Natural killer cell treated with Interleukin-12 subunit alpha and Interleukin-12 subunit beta and Interleukin-15 and Interleukin-18, amount 100 ng/mL, for 72 hours (primary cell): ENCODE data around the gene OR4D2. TPM values are rescaled to one million over a fixed set of nuclear protein-coding genes. Genes with fewer than 3 reads are reported as not detected.

Experiments used
- ATAC-seq, 2 donors: fragments of 150-1000 bp; cut with Tn5 transposase in 1 of 2; sonication (Bioruptor Pico), chemical (Tn5 transposase) in 1 of 2; 2 replicates each; pipeline ENCODE4 v1.10.0; 2021
- DNase-seq: peaks from one replicate; pipeline ENCODE4 v3.0.0; 2022; ENCODE audit warnings: low spot score
- H3K27ac Mint-ChIP-seq, 2 donors: 1 replicate in 1 of 2; 2 replicates in 1 of 2; pipeline ENCODE4 v1.8.0; 2022; ENCODE audit warnings: mixed read lengths in 2 of 2, mild to moderate bottlenecking in 1 of 2, moderate library complexity in 1 of 2
- H3K27me3 Mint-ChIP-seq, 2 donors: 1 replicate in 1 of 2; 2 replicates in 1 of 2; pipeline ENCODE4 v1.8.0; 2022; ENCODE audit warnings: mixed read lengths in 2 of 2
- H3K36me3 Mint-ChIP-seq: one replicate; pipeline ENCODE4 v1.8.0; 2022; ENCODE audit warnings: mixed read lengths
- H3K4me1 Mint-ChIP-seq, 2 donors: 1 replicate in 1 of 2; 2 replicates in 1 of 2; pipeline ENCODE4 v1.8.0; 2022; ENCODE audit warnings: low read depth in 2 of 2, mixed read lengths in 2 of 2, mild to moderate bottlenecking in 1 of 2
- H3K4me3 Mint-ChIP-seq: one replicate; pipeline ENCODE4 v1.8.0; 2022; ENCODE audit warnings: mixed read lengths
- H3K9me3 Mint-ChIP-seq: 2 replicates; pipeline ENCODE4 v1.8.0; 2022; ENCODE audit warnings: mixed read lengths
- total RNA-seq, 2 donors: library from RNA; stranded (reverse); gene quantifications; one replicate each; pipeline ENCODE4 v1.2.3, GENCODE V29; 2022

OR4D2 gene
- total RNA-seq, 2 donors from 2014 or later = not detected

GRCh38 chr17:58184986-58185761 is 18.4 kb downstream of the OR4D2 start:
- Mint-ChIP-seq H3K27me3 (peaks cover 7 to 12% of the 10 kb centered on the region in 2 donors), H3K4me3 (no peak overlapping the region), H3K27ac (no peak overlapping the region), H3K9me3 (no peaks in the 10 kb centered on the region), H3K36me3 (no peaks in the 10 kb centered on the region), H3K4me1 (peaks cover 0 to 8% of the 10 kb centered on the region in 2 donors)
- DNase-seq (no peak), ATAC-seq (peak in 1 of 2 donors; percentile 34)

GRCh38 chr17:58186591-58186990 is 19.8 kb downstream of the OR4D2 start:
- DNase-seq = no peak
- ATAC-seq = no peak
- Mint-ChIP-seq H3K4me1 (peaks cover 0 to 8% of the 10 kb centered on the region in 2 donors), H3K4me3 (no peak overlapping the region), H3K36me3 (no peaks in the 10 kb centered on the region), H3K27me3 (peaks cover 7 to 12% of the 10 kb centered on the region in 2 donors), H3K9me3 (no peaks in the 10 kb centered on the region), H3K27ac (no peak overlapping the region)

- H3K4me3 Mint-ChIP-seq = no peak overlapping the region
- peaks cover 7 to 12% of the 10 kb centered on the region in 2 donors for H3K27me3 Mint-ChIP-seq
- H3K4me1 Mint-ChIP-seq = peaks cover 0 to 8% of the 10 kb centered on the region in 2 donors
- ATAC-seq (no peak), DNase-seq (no peak)
- no peaks in the 10 kb centered on the region for H3K9me3 Mint-ChIP-seq
- H3K27ac Mint-ChIP-seq = no peak overlapping the region
- no peaks in the 10 kb centered on the region for H3K36me3 Mint-ChIP-seq
These were observed 20.3 kb downstream of the OR4D2 start for GRCh38 chr17:58187063-58187462.

- Mint-ChIP-seq H3K4me1 (peaks cover 0 to 8% of the 10 kb centered on the region in 2 donors), H3K9me3 (no peaks in the 10 kb centered on the region), H3K27ac (no peak overlapping the region), H3K27me3 (peaks cover 7 to 12% of the 10 kb centered on the region in 2 donors), H3K36me3 (no peaks in the 10 kb centered on the region), H3K4me3 (no peak overlapping the region)
- no peak for DNase-seq
- no peak for ATAC-seq
These were observed 20.9 kb downstream of the OR4D2 start for GRCh38 chr17:58187675-58188074.

- Mint-ChIP-seq H3K27ac (no peak overlapping the region), H3K9me3 (no peaks in the 10 kb centered on the region), H3K36me3 (no peaks in the 10 kb centered on the region), H3K27me3 (peaks cover 7 to 12% of the 10 kb centered on the region in 2 donors), H3K4me1 (peaks cover 0 to 8% of the 10 kb centered on the region in 2 donors), H3K4me3 (no peak overlapping the region)
- DNase-seq (no peak), ATAC-seq (no peak)
These were observed 22.8 kb downstream of the OR4D2 start for GRCh38 chr17:58189436-58190146.

GRCh38 chr17:58191241-58191896 is 24.6 kb downstream of the OR4D2 start:
- Mint-ChIP-seq H3K27me3 (peaks cover 7 to 12% of the 10 kb centered on the region in 2 donors), H3K36me3 (no peaks in the 10 kb centered on the region)
- ATAC-seq = no peak

GRCh38 chr17:58192612-58193011 is 25.8 kb downstream of the OR4D2 start, which contains the start of gene EPX:
EPX (plus strand) TSS chr17:58192726; CDS start chr17:58192847, 121 bp downstream.
- H3K36me3 Mint-ChIP-seq = no peaks in the 10 kb centered on the region

More at GRCh38 chr17:58191241-58191896, 24.6 kb downstream of the OR4D2 start:
- no peaks in the 10 kb centered on the region for H3K9me3 Mint-ChIP-seq
- H3K4me1 Mint-ChIP-seq = peaks cover 0 to under 1% of the 10 kb centered on the region in 2 donors
- DNase-seq = no peak
- H3K27ac Mint-ChIP-seq = no peak overlapping the region
- no peak overlapping the region for H3K4me3 Mint-ChIP-seq

GRCh38 chr17:58193641-58194255 is 27.0 kb downstream of the OR4D2 start:
- DNase-seq (no peak), ATAC-seq (no peak)
- H3K27ac Mint-ChIP-seq = no peak overlapping the region
- no peak overlapping the region for H3K4me3 Mint-ChIP-seq
- no peaks in the 10 kb centered on the region for H3K36me3 Mint-ChIP-seq
- H3K27me3 Mint-ChIP-seq = peaks cover 7 to 15% of the 10 kb centered on the region in 2 donors
- H3K4me1 Mint-ChIP-seq = no peaks in the 10 kb centered on the region
- no peaks in the 10 kb centered on the region for H3K9me3 Mint-ChIP-seq

More at GRCh38 chr17:58192612-58193011, 25.8 kb downstream of the OR4D2 start, which contains the start of gene EPX:
- ATAC-seq (no peak), DNase-seq (no peak)
- H3K9me3 Mint-ChIP-seq = no peaks in the 10 kb centered on the region
- no peaks in the 10 kb centered on the region for H3K4me1 Mint-ChIP-seq
- no peak within 1 kb of the TSS for H3K27ac Mint-ChIP-seq
- no peak within 1 kb of the TSS for H3K4me3 Mint-ChIP-seq
- peaks cover 0 to 14% of the 10 kb centered on the region in 2 donors for H3K27me3 Mint-ChIP-seq

GRCh38 chr17:58195518-58196123 is 28.8 kb downstream of the OR4D2 start:
- Mint-ChIP-seq H3K27ac (no peak overlapping the region), H3K9me3 (no peaks in the 10 kb centered on the region), H3K4me3 (no peak overlapping the region), H3K4me1 (no peaks in the 10 kb centered on the region), H3K27me3 (peaks cover 7 to 15% of the 10 kb centered on the region in 2 donors), H3K36me3 (no peaks in the 10 kb centered on the region)
- DNase-seq = no peak
- ATAC-seq = no peak

- Mint-ChIP-seq H3K9me3 (no peaks in the 10 kb centered on the region), H3K27ac (no peak overlapping the region), H3K4me3 (no peak overlapping the region), H3K4me1 (no peaks in the 10 kb centered on the region), H3K27me3 (peaks cover 7 to 12% of the 10 kb centered on the region in 2 donors), H3K36me3 (no peaks in the 10 kb centered on the region)
- ATAC-seq = no peak
- no peak for DNase-seq
These were observed 29.8 kb downstream of the OR4D2 start for GRCh38 chr17:58196610-58197009.

- Mint-ChIP-seq H3K4me1 (no peaks in the 10 kb centered on the region), H3K4me3 (no peak overlapping the region), H3K27me3 (peaks cover 7 to 12% of the 10 kb centered on the region in 2 donors), H3K9me3 (no peaks in the 10 kb centered on the region), H3K36me3 (no peaks in the 10 kb centered on the region), H3K27ac (no peak overlapping the region)
- DNase-seq (no peak), ATAC-seq (peak; percentile 72 to 79)
These were observed 33.3 kb downstream of the OR4D2 start for GRCh38 chr17:58200024-58200633.

GRCh38 chr17:58202859-58203258 is 36.1 kb downstream of the OR4D2 start:
- DNase-seq = no peak

GRCh38 chr17:58204796-58205195 is 38.0 kb downstream of the OR4D2 start:
- no peaks in the 10 kb centered on the region for H3K9me3 Mint-ChIP-seq
- peaks cover 0 to 3% of the 10 kb centered on the region in 2 donors for H3K27me3 Mint-ChIP-seq
- DNase-seq (peak; percentile 44), ATAC-seq (no peak)
- H3K36me3 Mint-ChIP-seq = peaks cover 9% of the 10 kb centered on the region
- H3K4me1 Mint-ChIP-seq = no peaks in the 10 kb centered on the region
- no peak overlapping the region for H3K4me3 Mint-ChIP-seq
- no peak overlapping the region for H3K27ac Mint-ChIP-seq

More at GRCh38 chr17:58202859-58203258, 36.1 kb downstream of the OR4D2 start:
- Mint-ChIP-seq H3K9me3 (no peaks in the 10 kb centered on the region), H3K27ac (no peak overlapping the region), H3K4me1 (no peaks in the 10 kb centered on the region), H3K4me3 (no peak overlapping the region), H3K27me3 (peaks cover 6 to 7% of the 10 kb centered on the region in 2 donors), H3K36me3 (no peaks in the 10 kb centered on the region)
- ATAC-seq = no peak
